Spleen (tissue), 11 donors: ENCODE measurements around the gene SERPINE1. TPM values are rescaled to one million over a fixed set of nuclear protein-coding genes. Genes with fewer than 3 reads are reported as not detected.
A peak's percentile ranks its signal among the peaks of the same experiment; 100 is the strongest.

Source experiments
- DNase-seq: peaks from one replicate; pipeline ENCODE4 v3.0.0-alpha.2; 2020
- H3K27ac ChIP-seq, 8 donors: fragments of 200-600 bp; sonication (generic) in 7 of 8; 1 replicate in 4 of 8; 2 replicates in 4 of 8; pipeline versions ENCODE4 v1.5.0 to v1.8.0; 2016 to 2021; ENCODE audit warnings: inconsistent platforms in 4 of 8, mild to moderate bottlenecking in 4 of 8, moderate library complexity in 1 of 8
- H3K27me3 ChIP-seq, 7 donors: fragments of 200-600 bp; sonication (generic) in 6 of 7; replicated peaks in 1 of 7; 1 replicate in 4 of 7; 2 replicates in 3 of 7; pipeline versions ENCODE4 v1.5.0 to v1.8.0; 2016 to 2021; ENCODE audit warnings: inconsistent platforms in 3 of 7, mild to moderate bottlenecking in 1 of 7
- H3K36me3 ChIP-seq, 6 donors: fragments of 200-600 bp; sonication (generic) in 5 of 6; 1 replicate in 4 of 6; 2 replicates in 2 of 6; pipeline versions ENCODE4 v1.5.0 to v1.8.0; 2016 to 2021; ENCODE audit warnings: inconsistent platforms in 2 of 6
- H3K4me1 ChIP-seq, 6 donors: fragments of 200-600 bp; sonication (generic) in 5 of 6; 1 replicate in 3 of 6; 2 replicates in 3 of 6; pipeline versions ENCODE4 v1.5.0 to v1.8.0; 2016 to 2021; ENCODE audit warnings: inconsistent platforms in 3 of 6
- H3K4me3 ChIP-seq, 8 donors: fragments of 200-600 bp; sonication (generic) in 7 of 8; 1 replicate in 4 of 8; 2 replicates in 4 of 8; pipeline versions ENCODE4 v1.5.0 to v1.8.0; 2016 to 2021; ENCODE audit warnings: inconsistent platforms in 4 of 8, mild to moderate bottlenecking in 4 of 8, moderate library complexity in 2 of 8
- H3K9me3 ChIP-seq, 8 donors: fragments of 200-600 bp; sonication (generic) in 7 of 8; 1 replicate in 4 of 8; 2 replicates in 4 of 8; pipeline versions ENCODE4 v1.5.0 to v1.8.0; 2016 to 2021; ENCODE audit warnings: inconsistent platforms in 4 of 8
- POLR2A ChIP-seq, 3 donors: fragments of 450-650 bp; IDR thresholded peaks; one replicate each; pipeline ENCODE4 v1.5.1; 2017; ENCODE audit warnings: antibody characterized with exemption in 3 of 3, mild to moderate bottlenecking in 1 of 3
- POLR2AphosphoS5 ChIP-seq, 3 donors: sonication (generic); formaldehyde crosslinking; IDR thresholded peaks; one replicate each; pipeline ENCODE4 v1.5.1; 2017; ENCODE audit warnings: antibody characterized with exemption in 3 of 3
- WGBS, 5 donors: extraction: QIAGEN DNeasy Blood & Tissue Kit in 3 of 5; methylation state at CpG; one replicate each; pipeline versions ENCODE4 v1.1.5 to v1.1.7; 2013 to 2018; 5-methylcytosine and 5-hydroxymethylcytosine counted together
- intact Hi-C: fragments of 100-400 bp; cut with DNase I; formaldehyde crosslinking; loops from one replicate; pipeline ENCODE4 v1.15.0; 2023; ENCODE audit warnings: low total_unique reads
- polyA plus RNA-seq, 3 donors: library from polyadenylated mRNA; stranded (reverse); fragments of 200-250 nt; gene quantifications; one replicate each; pipeline ENCODE4 v1.2.1, GENCODE V29; 2013
- total RNA-seq, 7 donors: library from RNA; depleted of rRNA in 3 of 7; stranded (reverse); fragments of >200 nt in 3 of 7; fragmentation: NEBNext Ultra II Directional in 4 of 7; extraction: Animal tissue kit (Norgen Biotek cat#: 25700) in 4 of 7; gene quantifications; one replicate each; pipeline versions ENCODE4 v1.1.0 to v1.2.1, GENCODE V29; 2016 to 2021
- TF ChIP-seq, protein P1 (sequence below), 11 experiments: fragments of 200-600 bp in 7 of 11; fragments of 450-650 bp in 4 of 11; sonication (generic) in 4 of 11; IDR thresholded peaks in 8 of 11; conservative IDR thresholded peaks in 3 of 11; 1 replicate in 7 of 11; 2 replicates in 4 of 11; pipeline versions ENCODE4 v1.4.0 to v1.8.0; 2016 to 2021; ENCODE audit warnings: antibody characterized with exemption in 11 of 11, inconsistent platforms in 4 of 11, mild to moderate bottlenecking in 1 of 11
- donor health status: healthy with polysubstance abuse.
- donor health status: DM: no; HTN: no; CAD: no; lungs with moderate emphysema.
- donor health status: DM: no; HTN: no; CAD: no.
- donor health status: Bipolar disorder and iron deficiency.
- donor health status: healthy.
- donor health status: DM: no; HTN: no; CAD: no.
- donor health status: DM: yes; HTN: yes; CAD: no.

The SERPINE1 gene
- total and polyA plus RNA-seq, 10 donors = 2.2 to 46.4 (median 4.7) TPM

- Histone ChIP-seq H3K4me3 (no peak overlapping the region), H3K4me1 (peaks cover 0 to 41% (median 21%) of the 10 kb centered on the region in 6 donors), H3K9me3 (no peaks in the 10 kb centered on the region), H3K27ac (no peak overlapping the region), H3K27me3 (peaks cover 0 to 46% (median 0%) of the 10 kb centered on the region in 7 donors), H3K36me3 (no peaks in the 10 kb centered on the region)
- no peak for DNase-seq
- 48 to 84% (median 77%) methylated on average over 7 of the region's 7 CpGs for WGBS, 5 donors
- intact Hi-C loops = no loop called here
- TF ChIP-seq POLR2AphosphoS5 (IDR thresholded peaks at IDR 0.05) (no peak), POLR2A (IDR thresholded peaks at IDR 0.05) (no peak)
- TF ChIP-seq, protein P1, sequence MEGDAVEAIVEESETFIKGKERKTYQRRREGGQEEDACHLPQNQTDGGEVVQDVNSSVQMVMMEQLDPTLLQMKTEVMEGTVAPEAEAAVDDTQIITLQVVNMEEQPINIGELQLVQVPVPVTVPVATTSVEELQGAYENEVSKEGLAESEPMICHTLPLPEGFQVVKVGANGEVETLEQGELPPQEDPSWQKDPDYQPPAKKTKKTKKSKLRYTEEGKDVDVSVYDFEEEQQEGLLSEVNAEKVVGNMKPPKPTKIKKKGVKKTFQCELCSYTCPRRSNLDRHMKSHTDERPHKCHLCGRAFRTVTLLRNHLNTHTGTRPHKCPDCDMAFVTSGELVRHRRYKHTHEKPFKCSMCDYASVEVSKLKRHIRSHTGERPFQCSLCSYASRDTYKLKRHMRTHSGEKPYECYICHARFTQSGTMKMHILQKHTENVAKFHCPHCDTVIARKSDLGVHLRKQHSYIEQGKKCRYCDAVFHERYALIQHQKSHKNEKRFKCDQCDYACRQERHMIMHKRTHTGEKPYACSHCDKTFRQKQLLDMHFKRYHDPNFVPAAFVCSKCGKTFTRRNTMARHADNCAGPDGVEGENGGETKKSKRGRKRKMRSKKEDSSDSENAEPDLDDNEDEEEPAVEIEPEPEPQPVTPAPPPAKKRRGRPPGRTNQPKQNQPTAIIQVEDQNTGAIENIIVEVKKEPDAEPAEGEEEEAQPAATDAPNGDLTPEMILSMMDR (IDR thresholded peaks at IDR 0.05 in 8 of 11, conservative IDR thresholded peaks at IDR 0.05 in 3 of 11) = no peak
Observed at GRCh38 chr7:101106386-101106785, 20.5 kb upstream of the SERPINE1 start.

DNA sequence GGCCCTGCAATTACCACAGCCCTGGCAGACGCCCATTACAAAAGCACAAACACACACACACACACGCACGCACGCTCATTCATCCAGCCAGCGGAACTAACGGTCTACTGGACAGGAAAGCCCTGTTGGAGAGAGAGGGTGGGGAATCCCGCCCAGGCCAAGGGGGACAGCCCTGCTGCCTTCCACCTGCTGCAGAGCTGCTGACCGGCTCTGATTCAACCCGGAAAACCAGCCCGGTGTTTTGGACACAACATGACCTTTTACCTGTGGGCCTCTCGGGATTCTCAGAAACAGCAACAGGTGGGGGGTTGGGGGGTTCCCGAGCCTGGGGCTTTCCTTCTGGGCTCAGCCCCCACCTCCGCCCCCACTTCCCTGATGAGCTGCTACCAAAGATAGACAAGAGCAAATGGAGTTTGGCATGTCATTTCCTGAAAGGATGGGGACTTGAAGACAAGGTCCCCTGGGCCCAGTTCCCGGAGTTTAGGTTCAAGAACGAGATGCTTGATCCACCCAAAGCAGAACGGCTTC lies 18.5 kb upstream of the SERPINE1 start:
- no peaks in the 10 kb centered on the region for H3K36me3 ChIP-seq
- TF ChIP-seq, protein P1 (IDR thresholded peaks at IDR 0.05 in 8 of 11, conservative IDR thresholded peaks at IDR 0.05 in 3 of 11) = no peak
- TF ChIP-seq POLR2A (IDR thresholded peaks at IDR 0.05) (no peak), POLR2AphosphoS5 (IDR thresholded peaks at IDR 0.05) (peak in 1 of 3 donors; percentile 7)
- DNase-seq = no peak
- H3K27ac ChIP-seq = peak overlapping the region in 4 of 8 donors; percentile 4 to 47 (median 36)
- intact Hi-C loops = no loop called here
- H3K27me3 ChIP-seq = peaks cover 0 to 27% (median 0%) of the 10 kb centered on the region in 7 donors
- H3K9me3 ChIP-seq = no peaks in the 10 kb centered on the region
- WGBS, 5 donors = 23 to 50% (median 36%) methylated on average over 12 to 16 of the region's 16 CpGs
- H3K4me1 ChIP-seq = peaks cover 0 to 57% (median 27%) of the 10 kb centered on the region in 6 donors
- H3K4me3 ChIP-seq = no peak overlapping the region

GRCh38 chr7:101108961-101109360 lies 17.9 kb upstream of the SERPINE1 start:
- Histone ChIP-seq H3K9me3 (no peaks in the 10 kb centered on the region), H3K36me3 (no peaks in the 10 kb centered on the region), H3K4me3 (no peak overlapping the region), H3K27me3 (peaks cover 0 to 21% (median 0%) of the 10 kb centered on the region in 7 donors), H3K27ac (peak overlapping the region in 3 of 8 donors; percentile 4 to 47 (median 25)), H3K4me1 (peaks cover 0 to 55% (median 25%) of the 10 kb centered on the region in 6 donors)
- 79 to 82% (median 81%) methylated on average over 3 to 7 of the region's 7 CpGs for WGBS, 5 donors
- DNase-seq = no peak
- TF ChIP-seq POLR2AphosphoS5 (IDR thresholded peaks at IDR 0.05) (no peak), POLR2A (IDR thresholded peaks at IDR 0.05) (no peak)
- TF ChIP-seq, protein P1 (IDR thresholded peaks at IDR 0.05 in 8 of 11, conservative IDR thresholded peaks at IDR 0.05 in 3 of 11) = no peak
- intact Hi-C loops = no loop called here

GRCh38 chr7:101109368-101109767 lies 17.5 kb upstream of the SERPINE1 start:
- TF ChIP-seq POLR2A (IDR thresholded peaks at IDR 0.05) (no peak), POLR2AphosphoS5 (IDR thresholded peaks at IDR 0.05) (no peak)
- TF ChIP-seq, protein P1 (IDR thresholded peaks at IDR 0.05 in 8 of 11, conservative IDR thresholded peaks at IDR 0.05 in 3 of 11) = no peak
- intact Hi-C loops = no loop called here
- H3K36me3 ChIP-seq = no peaks in the 10 kb centered on the region
- peaks cover 0 to 51% (median 23%) of the 10 kb centered on the region in 6 donors for H3K4me1 ChIP-seq
- H3K27ac ChIP-seq = no peak overlapping the region
- WGBS, 5 donors = 83 to 91% (median 85%) methylated on average over 5 to 6 of the region's 6 CpGs
- no peaks in the 10 kb centered on the region for H3K9me3 ChIP-seq
- no peak for DNase-seq
- no peak overlapping the region for H3K4me3 ChIP-seq
- peaks cover 0 to 17% (median 0%) of the 10 kb centered on the region in 7 donors for H3K27me3 ChIP-seq
